Right hindlimb (tissue), 1 donor: ENCODE results near the gene RIN3.

ENCODE experiments used
- DNase-seq: peaks from one replicate; pipeline ENCODE4 v3.0.0-alpha.2; 2018

Gene RIN3

DNA sequence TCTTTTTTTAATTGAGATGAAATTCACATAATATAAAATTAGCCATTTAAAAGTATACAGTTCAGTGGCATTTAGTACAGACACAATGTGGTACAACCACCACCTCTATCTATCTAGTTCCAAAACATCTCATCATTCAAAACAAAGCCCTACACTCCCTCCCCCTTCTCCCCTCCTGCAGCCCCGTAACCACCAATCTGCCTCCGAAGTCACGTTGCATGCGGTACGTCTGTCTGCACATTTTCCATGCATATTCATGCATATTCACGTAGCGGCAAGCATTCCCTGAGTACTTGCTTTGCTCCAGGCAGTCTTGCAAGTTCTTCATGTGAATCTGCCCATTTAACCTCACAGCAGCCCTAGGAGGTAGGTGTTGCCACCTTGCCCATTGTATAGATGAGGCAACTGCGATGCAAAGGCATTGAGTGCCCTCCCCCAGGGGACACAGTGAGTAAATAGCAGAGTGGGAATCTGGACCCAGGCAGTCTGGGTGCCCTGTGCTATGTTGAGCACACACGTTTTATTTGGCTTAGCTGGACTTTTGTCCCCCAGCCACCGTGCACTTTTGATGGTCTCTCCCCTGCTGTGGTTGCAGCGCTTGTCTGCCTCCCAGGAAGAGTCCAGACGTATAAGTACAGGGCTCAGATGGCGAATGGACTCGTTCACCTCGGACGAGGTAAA lies 43.4 kb downstream of the RIN3 start:
- DNase-seq: no peak

GRCh38 chr14:92557544-92557912 lies 43.9 kb downstream of the RIN3 start:
- no peak for DNase-seq

DNA sequence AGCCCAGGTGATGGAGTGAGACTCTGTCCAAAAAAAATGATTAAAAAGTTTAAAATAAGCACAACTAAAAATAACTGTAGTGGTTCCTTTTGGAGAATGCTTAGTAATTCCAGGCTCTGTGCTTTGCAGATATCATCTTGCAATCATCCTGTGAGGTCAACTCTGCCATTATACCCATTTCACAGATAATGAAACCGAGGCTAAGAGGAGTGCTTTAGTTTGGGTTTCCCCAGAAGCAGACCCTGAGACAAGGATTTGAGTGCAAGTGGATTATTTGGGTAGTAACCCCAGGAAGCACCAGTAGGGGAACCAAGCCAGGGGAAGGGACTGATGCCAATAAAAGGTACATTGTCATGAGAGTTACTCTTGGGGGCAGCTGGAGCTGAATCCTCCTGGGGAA lies 44.7 kb downstream of the RIN3 start:
- no peak for DNase-seq

- no peak for DNase-seq
Observed at GRCh38 chr14:92559486-92559885, 45.9 kb downstream of the RIN3 start.

GRCh38 chr14:92560106-92560865 lies 46.7 kb downstream of the RIN3 start:
- DNase-seq: no peak

DNA sequence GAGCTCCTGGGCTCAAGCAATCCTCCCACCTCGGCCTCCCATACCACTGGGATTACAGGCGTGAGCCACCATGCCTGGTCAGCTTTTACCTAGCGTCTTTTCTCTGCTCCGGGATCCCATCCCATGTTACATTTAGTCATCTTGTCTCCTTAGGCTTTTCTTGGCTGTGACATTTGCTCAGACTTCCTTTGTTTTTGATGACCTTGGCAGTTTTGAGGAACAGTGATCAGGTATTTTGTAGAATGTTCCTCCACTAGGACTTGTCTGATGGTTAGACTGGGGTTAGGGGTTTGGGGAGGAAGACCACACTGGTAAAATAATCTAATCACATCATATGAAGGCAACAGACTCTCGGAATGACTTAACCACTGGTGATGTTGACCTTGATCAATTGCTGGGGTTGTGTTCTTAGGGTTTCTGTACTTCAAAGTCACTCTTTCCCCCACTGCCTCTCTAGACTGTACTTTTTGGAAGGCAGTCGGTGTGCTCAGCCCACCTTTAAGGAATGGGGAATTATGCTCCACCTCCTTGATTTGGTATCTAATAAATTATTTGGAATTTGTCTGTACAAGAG lies 48.4 kb downstream of the RIN3 start:
- DNase-seq: no peak

GRCh38 chr14:92563359-92563758 lies 49.8 kb downstream of the RIN3 start:
- DNase-seq: no peak

- DNase-seq: no peak
Observed at GRCh38 chr14:92563765-92564285, 50.2 kb downstream of the RIN3 start.

GRCh38 chr14:92564344-92565039 lies 50.9 kb downstream of the RIN3 start:
- DNase-seq: no peak

- DNase-seq: no peak
Observed at GRCh38 chr14:92565040-92565717, 51.6 kb downstream of the RIN3 start.

- DNase-seq: no peak
Observed at GRCh38 chr14:92565718-92566115, 52.1 kb downstream of the RIN3 start.

- no peak for DNase-seq
Observed at GRCh38 chr14:92567173-92567725, 53.7 kb downstream of the RIN3 start.

DNA sequence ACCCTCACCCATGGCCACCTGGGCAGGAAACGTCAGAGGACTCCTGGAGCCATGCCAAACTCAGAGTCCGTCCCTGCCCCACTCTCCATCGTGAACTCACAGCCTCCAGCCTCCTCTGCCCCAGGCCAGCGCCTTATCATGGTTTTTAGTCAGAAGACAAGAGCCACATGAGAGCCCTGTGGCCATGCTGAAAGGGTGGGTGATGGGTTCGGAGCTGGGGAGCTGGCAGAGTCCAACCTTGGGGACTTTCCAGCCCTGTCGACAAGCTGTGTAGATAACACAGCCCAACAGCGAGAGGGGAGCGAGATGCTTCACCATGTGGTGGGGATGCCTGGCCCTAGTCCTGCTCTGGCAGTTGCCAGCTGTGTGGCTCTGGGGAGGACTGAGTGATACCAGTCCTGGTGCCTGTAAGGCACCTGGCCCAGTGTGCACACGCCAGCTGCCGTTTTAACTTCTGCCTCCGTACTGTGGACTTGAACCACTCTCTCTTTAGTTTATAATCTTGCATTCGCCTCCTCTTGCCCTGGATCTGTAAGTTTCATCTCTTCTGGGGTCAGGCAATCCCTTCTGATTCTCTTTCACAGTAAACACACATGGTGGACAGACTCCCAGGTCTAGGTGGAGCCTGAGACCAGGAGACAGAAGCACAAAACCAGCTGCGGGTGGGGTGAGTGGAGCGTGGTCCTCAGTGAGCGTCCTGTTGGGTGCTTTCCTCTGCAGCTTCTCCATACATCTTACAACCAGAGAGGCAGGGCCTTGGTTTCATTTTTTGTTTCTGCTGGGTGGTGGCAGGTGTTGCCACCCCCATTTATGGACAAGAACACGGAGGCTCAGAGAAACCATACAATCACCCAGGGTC lies 55.3 kb downstream of the RIN3 start:
- no peak for DNase-seq

- DNase-seq: no peak
Observed at GRCh38 chr14:92570674-92571262, 57.2 kb downstream of the RIN3 start.

DNA sequence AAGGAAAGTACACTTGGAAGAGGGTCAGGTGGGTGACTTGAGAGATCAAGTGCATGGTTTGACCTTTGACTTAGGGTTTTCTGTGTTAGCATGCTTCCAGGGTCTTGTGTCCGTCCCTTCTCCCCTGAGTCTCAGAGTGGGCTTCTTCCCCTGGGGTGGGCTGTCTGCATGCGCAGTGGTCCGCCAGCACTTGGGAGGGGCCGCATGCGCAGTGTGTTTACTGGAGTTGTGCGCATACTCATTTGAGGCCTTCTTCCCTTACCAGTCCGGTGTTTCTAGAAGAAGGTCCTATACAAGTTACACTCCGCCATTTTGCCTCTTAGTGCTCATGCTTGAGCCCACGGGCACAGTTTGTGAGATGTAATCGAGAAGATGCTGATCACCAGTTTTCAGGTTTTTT lies 58.5 kb downstream of the RIN3 start:
- no peak for DNase-seq

GRCh38 chr14:92573761-92574498 lies 60.3 kb downstream of the RIN3 start:
- DNase-seq: no peak

GRCh38 chr14:92575061-92575747 lies 61.6 kb downstream of the RIN3 start:
- no peak for DNase-seq

- no peak for DNase-seq
Observed at GRCh38 chr14:92575748-92576303, 62.2 kb downstream of the RIN3 start.

GRCh38 chr14:92577321-92577742 lies 63.8 kb downstream of the RIN3 start:
- DNase-seq: no peak
